Measurements from ENCODE around the gene AP1S1.

The AP1S1 gene

DNA sequence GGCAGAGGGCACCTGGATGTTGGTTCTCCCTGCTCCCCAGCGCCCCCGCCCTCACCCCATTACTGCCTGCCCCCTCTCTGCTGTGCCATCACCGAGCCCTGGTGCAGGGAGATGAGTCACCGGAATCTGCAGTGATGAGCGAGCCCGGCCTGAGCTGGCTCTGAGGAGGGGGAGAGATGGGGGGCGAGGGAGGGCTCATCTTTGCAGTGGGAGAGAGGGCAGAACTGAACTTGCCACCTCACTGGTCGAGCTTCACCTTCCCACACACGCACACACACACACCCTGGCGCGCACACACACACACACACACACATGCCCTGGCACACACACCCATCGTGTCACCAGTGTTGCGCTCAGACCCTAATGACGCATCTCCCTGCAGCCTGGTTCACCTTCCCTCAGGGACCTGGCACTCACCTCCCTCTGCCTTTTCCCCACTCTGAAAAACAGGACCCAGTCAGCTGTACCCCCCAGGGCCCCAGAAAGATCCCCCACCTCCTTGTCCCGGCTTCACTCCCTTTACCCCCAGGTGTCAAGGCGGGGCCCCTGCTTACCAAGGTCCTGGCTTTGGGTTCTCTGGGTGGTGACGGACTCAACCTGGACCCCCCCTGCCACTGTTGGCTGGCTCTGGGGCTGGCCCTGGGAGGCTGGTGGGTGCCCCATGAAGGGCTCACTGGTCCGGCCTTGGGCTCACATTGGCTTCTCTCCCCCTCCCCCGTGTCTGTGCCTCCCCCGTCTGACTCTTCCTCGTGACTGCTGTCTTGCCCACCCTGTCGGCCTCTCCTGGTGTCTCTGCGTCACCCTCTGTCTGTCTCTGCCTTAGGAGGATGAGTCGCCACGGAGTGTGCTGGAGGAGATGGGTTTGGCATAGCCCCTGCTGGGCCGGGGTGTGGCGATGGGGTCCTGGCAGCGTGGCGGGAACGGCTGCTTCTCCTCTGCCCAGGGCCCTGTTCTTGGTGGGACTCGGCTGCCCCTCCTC is 5.7 kb downstream of the AP1S1 start:
- DNase-seq, result peak in 1 of 3 donors; percentile 40

GRCh38 chr7:101160910-101161309 is 6.6 kb downstream of the AP1S1 start:
- DNase-seq, result no peak

DNA sequence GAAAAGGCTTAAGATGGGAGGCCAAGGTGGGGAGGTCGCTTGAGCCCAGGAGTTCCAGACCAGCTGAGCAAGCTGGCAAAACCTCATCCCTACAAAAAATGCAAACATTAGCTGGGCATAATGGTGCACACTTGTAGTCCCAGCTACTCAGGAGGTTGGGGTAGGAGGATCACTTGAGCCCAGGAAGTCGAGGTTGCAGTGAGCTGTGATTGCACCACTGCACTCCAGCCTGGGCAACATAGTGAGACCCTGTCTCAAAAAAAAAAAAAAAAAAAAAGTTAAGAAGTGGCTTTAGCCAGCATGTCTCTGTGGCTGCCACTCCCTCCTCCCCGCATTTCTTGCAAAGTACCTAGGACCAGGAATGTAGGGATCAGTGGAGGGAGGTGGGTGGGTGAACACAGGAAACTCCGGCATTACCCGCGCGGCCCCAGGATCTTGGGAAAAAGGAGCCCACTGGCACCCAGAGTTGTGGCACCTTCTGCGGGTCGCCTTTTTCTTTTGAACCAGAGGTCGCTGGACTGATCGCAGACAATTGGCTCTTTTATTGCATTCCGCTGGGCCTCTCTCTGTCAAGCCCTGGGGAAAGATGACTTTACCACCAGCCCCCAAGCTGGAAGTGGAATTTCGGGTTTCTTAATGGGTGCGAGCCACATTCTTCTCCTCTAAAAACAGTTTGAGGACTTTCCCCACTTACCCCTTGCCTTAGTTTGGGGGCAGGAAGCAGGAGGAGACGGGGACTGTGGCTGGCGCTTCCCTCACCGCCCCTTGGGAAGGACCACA is 7.6 kb downstream of the AP1S1 start:
- DNase-seq, result no peak

- DNase-seq, result peak; percentile 46 to 73 (median 55)
These were observed 8.4 kb downstream of the AP1S1 start for GRCh38 chr7:101162551-101163278.

- DNase-seq, result peak in 1 of 3 donors; percentile 17
These were observed 9.2 kb downstream of the AP1S1 start for GRCh38 chr7:101163279-101164070.

GRCh38 chr7:101164071-101164840 is 10.0 kb downstream of the AP1S1 start:
- DNase-seq, result peak; percentile 13 to 75 (median 54)

GRCh38 chr7:101165075-101165957 is 11.0 kb downstream of the AP1S1 start, which contains the start of gene VGF:
VGF (minus strand) TSS chr7:101165569; CDS start chr7:101164843, 726 bp downstream.
- DNase-seq, result peak; percentile 98 to 100 (median 99)

DNA sequence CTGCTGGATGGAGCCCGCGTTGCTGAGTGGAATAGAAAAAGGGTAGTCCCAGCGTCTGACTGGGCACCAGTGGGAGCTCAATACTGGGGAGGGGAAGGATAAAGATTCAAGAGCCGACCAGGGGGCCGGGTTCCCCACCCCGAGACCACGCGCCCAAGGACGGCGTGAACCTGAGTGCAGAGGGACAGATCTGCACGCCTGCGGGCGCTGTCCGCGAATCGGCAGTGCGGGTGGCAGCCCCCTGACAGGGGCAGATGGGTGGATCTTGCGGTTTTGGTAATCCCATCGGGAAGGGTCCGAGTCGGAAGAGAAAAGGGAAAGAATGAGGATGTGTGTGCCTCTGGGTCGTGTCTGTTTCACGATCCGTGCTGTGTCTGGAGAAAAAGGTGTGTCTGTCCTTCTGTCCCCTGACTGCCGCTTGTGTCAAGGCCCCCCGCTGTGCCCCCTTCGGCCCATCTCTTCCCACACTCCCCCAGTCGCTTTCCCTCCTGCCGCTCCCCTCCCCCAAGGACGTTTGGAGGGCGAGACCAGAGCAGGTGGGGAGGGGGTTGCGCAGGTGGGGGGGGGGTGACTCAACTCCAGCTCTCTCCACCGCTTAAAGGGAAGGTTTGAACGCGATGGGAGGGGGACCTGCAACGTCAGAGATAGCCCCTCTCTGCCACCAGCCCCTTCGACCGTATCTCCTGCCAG is 11.8 kb downstream of the AP1S1 start:
- no peak for DNase-seq

- DNase-seq, result no peak
These were observed 12.3 kb downstream of the AP1S1 start for GRCh38 chr7:101166648-101166908.

- peak in 2 of 3 donors; percentile 46 to 62 for DNase-seq
These were observed 12.8 kb downstream of the AP1S1 start for GRCh38 chr7:101166909-101167644.

GRCh38 chr7:101167645-101168411 is 13.6 kb downstream of the AP1S1 start:
- no peak for DNase-seq

- no peak for DNase-seq
These were observed 14.3 kb downstream of the AP1S1 start for GRCh38 chr7:101168412-101169049.

DNA sequence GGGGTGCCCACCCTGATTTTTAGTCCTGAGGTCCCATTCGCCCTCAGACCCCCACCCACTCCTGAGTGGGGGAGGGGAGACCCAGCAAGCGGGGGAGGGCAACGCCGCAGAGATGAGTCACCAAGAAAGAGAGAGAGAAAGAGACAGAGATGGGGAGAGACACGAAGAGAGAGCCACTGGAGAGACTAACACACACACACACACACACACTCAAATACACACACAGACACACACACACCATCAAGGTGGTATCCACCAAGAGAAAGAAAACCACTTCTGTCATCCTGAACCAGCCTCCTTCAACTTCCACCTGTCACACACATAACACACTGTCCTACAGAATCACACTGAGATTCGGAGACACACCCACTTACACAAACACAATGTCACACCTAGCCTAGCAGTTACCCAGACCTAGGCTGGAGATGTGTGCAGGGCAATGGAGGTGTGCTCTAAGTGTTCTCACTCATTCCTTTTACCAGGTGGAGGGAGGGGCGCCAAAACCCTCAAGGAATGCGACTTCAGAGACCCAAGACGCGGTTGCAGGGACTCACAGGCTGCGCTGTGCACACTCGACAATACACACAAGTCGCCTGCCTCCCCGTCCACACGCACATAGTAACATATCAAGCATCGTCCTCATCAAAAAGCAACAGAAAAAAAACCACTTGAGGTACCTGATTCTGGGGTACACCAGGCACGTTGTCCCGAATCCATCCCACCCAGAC is 15.0 kb downstream of the AP1S1 start:
- no peak for DNase-seq

GRCh38 chr7:101169838-101170551 is 15.7 kb downstream of the AP1S1 start:
- peak; percentile 74 to 86 (median 83) for DNase-seq

GRCh38 chr7:101170617-101171441 is 16.6 kb downstream of the AP1S1 start:
- peak; percentile 55 to 59 (median 56) for DNase-seq

All from suppressor macrophage treated with lipopolysaccharide for 1 hour (primary cell).